DND-41 (cell line): ENCODE data around the gene TNFSF13B.

Experiments
- EZH2 ChIP-seq: IDR thresholded peaks from 3 replicates; pipeline ENCODE4 v1.6.1; 2012; ENCODE audit warnings: borderline replicate concordance, low read depth, mild to moderate bottlenecking, moderate library complexity, low read length, inconsistent platforms; ENCODE audit not compliant: severe bottlenecking
- TF ChIP-seq, protein P1 (sequence below): IDR thresholded peaks from 2 replicates; pipeline ENCODE4 v1.5.1; 2012; ENCODE audit warnings: borderline replicate concordance, low read length, moderate library complexity, mild to moderate bottlenecking; ENCODE audit not compliant: poor library complexity, severe bottlenecking; ENCODE audit errors: extremely low read depth

DNA sequence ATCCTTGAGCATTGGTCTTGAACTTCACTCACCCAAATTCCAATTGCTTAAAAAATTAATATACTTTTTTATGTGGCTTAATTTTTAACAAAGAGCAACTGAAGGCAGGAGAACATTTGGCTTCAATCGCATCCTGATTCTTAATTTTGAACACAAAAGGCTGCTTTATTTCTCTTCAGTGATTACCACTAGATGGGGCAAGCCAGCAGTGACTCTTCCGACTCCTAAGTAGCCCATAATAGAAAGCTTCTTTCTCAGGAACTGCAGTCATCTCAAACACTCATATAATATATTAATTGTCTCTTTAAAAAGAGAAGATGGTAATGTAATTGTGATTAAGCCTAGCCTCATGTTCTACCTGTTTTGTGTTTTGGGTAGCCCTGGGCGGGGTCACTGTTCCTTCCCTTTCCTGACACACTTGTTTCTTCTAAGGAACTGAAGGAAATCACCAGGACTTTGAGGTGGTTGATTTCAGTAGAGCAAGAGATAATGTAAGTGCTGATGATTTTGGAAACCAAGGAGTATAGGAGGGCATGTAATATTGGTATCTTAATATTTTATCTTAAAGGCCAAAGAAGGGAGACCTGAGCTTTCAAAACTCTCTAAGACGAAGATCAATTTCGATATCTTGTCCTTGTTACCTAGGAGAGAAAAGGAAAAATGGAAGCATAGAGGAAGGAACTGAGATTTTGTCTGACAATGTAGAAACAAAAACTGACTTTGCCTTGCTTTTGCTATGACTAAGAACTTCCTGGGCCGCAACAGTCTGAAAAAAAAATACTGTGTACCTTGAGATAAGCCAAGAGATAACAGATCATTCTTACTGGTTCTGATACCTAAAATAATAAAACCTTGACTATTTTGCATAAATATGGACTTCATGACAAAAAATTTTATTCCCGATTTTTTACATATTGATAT, 73.1 kb downstream of the TNFSF13B start:
- TF ChIP-seq, protein P1, sequence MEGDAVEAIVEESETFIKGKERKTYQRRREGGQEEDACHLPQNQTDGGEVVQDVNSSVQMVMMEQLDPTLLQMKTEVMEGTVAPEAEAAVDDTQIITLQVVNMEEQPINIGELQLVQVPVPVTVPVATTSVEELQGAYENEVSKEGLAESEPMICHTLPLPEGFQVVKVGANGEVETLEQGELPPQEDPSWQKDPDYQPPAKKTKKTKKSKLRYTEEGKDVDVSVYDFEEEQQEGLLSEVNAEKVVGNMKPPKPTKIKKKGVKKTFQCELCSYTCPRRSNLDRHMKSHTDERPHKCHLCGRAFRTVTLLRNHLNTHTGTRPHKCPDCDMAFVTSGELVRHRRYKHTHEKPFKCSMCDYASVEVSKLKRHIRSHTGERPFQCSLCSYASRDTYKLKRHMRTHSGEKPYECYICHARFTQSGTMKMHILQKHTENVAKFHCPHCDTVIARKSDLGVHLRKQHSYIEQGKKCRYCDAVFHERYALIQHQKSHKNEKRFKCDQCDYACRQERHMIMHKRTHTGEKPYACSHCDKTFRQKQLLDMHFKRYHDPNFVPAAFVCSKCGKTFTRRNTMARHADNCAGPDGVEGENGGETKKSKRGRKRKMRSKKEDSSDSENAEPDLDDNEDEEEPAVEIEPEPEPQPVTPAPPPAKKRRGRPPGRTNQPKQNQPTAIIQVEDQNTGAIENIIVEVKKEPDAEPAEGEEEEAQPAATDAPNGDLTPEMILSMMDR = peak; percentile 51
- TF ChIP-seq EZH2 = no peak
